ENCODE results near the gene GTF2IRD1. TPM values are rescaled to one million over a fixed set of nuclear protein-coding genes. Genes with fewer than 3 reads are reported as not detected.

Gene GTF2IRD1
- total and polyA plus RNA-seq, 2 of the 4 experiments (the other 2 are of a cell fraction) = 4.1 to 21.9 TPM

DNA sequence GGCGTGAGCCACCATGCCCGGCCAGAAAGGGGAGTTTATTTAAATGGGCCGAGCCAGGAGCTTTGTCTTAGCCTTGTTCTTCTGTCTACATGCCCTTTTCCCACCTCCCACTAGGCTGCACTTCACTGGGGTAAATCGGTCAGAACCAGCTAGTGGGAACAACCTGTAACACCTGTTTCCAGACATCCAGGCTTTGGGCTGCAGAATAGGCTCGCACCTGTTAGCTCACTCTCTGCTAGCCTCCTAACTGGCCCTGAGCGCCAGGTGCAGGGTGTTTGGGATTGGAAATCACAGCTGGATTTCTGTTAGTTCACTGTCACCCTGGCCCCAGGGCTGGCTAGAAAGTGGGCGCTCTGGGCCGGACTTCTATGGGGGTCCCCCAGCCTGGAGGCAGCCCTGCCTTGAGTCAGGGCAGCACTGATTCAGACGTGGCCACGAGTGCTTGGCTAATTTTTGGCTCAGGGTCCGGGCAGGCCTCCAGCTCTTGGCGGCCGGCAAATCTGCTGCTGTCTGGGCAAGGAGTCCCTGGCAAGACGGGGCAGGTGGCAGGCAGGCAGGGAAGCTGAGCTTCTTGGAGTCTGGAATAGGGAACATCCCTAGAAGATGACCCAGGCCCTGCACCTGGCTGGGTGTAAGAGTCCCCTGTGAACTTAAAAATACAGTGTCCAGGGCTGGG lies 48.6 kb downstream of the GTF2IRD1 start:
- H3K4me2 ChIP-seq (ENCODE audit: low read depth, low read length) = no peak overlapping the region
- intact Hi-C loops (cut with micrococcal nuclease) (no loop called here), in situ Hi-C loops (cut with MboI; ENCODE audit: low sequenced_read_pairs) (no loop called here), dilution Hi-C loops (cut with HindIII; ENCODE audit: low sequenced_read_pairs, unreplicated experiment) (no loop called here)
- H3K4me1 ChIP-seq (ENCODE audit: control insufficient read depth, insufficient read depth, low read length) = peaks cover 18% of the 10 kb centered on the region
- no peak overlapping the region for H3K27ac ChIP-seq (ENCODE audit: insufficient read depth, low read length)
- H3K36me3 ChIP-seq (ENCODE audit: control insufficient read depth, insufficient read depth, low read length) = 0 out of 2 replicates have a peak, but pooled peaks cover 3% of the 10 kb centered on the region
- H2AFZ ChIP-seq (replicated peaks; ENCODE audit: low read length, poor library complexity) = no peak overlapping the region
- no peak overlapping the region for H2BK120ac ChIP-seq (ENCODE audit: low read depth, low read length)
- DNase-seq (no peak), ATAC-seq (ENCODE audit: low read depth) (no peak)
- no peak overlapping the region for H2BK15ac ChIP-seq (ENCODE audit: low read depth, low read length)
- H3K18ac ChIP-seq (ENCODE audit: low read depth, low read length) = no peak overlapping the region
- H4K20me1 ChIP-seq (ENCODE audit: insufficient read depth, low read length) = peaks cover 53% of the 10 kb centered on the region
- no peak overlapping the region for H3K56ac ChIP-seq (ENCODE audit: extremely low read depth, insufficient read depth, low read length)
- no peak overlapping the region for H3K4ac ChIP-seq (ENCODE audit: low read depth, low read length)
- H4K5ac ChIP-seq (ENCODE audit: low read depth, low read length) = no peak overlapping the region
- 85% methylated on average over 10 of the region's 14 CpGs; no CpG with 5 or more reads in 1 of the 2 experiments for WGBS, 2 experiments (ENCODE audit: extremely low coverage in 2 of 2, insufficient read length in 1 of 2)
- ChIA-PET CTCF (interaction anchor here (0.6 kb wide), 1 partner anchor 65 kb away, joined by 3 read pairs; no protein-coding TSS in a partner anchor), POLR2A (ENCODE audit: unreplicated experiment) (no interaction called here)
- H4K91ac ChIP-seq (ENCODE audit: insufficient read depth, low read depth, low read length) = no peak overlapping the region
- no peak overlapping the region for H3K4me3 ChIP-seq (ENCODE audit: insufficient read depth, low read depth, low read length)
- no peaks in the 10 kb centered on the region for H3K9me3 ChIP-seq (ENCODE audit: control insufficient read depth, insufficient read depth, low read length)
- no peaks in the 10 kb centered on the region for H3K27me3 ChIP-seq (ENCODE audit: control insufficient read depth, insufficient read depth, low read length)
- peaks cover 21% of the 10 kb centered on the region for H3K9me1 ChIP-seq (ENCODE audit: insufficient read depth, low read length)
- TF ChIP-seq, protein P1, sequence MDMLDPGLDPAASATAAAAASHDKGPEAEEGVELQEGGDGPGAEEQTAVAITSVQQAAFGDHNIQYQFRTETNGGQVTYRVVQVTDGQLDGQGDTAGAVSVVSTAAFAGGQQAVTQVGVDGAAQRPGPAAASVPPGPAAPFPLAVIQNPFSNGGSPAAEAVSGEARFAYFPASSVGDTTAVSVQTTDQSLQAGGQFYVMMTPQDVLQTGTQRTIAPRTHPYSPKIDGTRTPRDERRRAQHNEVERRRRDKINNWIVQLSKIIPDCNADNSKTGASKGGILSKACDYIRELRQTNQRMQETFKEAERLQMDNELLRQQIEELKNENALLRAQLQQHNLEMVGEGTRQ (IDR thresholded peaks at IDR 0.05; ENCODE audit: low read depth, low read length) = no peak
- TF ChIP-seq BHLHE40 (IDR thresholded peaks at IDR 0.05; ENCODE audit: low read depth, low read length) = no peak
- TF ChIP-seq MXI1 (IDR thresholded peaks at IDR 0.05; ENCODE audit: borderline replicate concordance, low read depth, low read length) = no peak
- no peak for TF ChIP-seq SMC3 (IDR thresholded peaks at IDR 0.05; ENCODE audit: low read depth, low read length)
- TF ChIP-seq NFE2L2 (IDR thresholded peaks at IDR 0.05; ENCODE audit: low read depth, low read length) = no peak
- TF ChIP-seq CEBPB (IDR thresholded peaks at IDR 0.05; ENCODE audit: low read depth, low read length) = no peak
- TF ChIP-seq, protein P2, sequence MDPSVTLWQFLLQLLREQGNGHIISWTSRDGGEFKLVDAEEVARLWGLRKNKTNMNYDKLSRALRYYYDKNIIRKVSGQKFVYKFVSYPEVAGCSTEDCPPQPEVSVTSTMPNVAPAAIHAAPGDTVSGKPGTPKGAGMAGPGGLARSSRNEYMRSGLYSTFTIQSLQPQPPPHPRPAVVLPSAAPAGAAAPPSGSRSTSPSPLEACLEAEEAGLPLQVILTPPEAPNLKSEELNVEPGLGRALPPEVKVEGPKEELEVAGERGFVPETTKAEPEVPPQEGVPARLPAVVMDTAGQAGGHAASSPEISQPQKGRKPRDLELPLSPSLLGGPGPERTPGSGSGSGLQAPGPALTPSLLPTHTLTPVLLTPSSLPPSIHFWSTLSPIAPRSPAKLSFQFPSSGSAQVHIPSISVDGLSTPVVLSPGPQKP (IDR thresholded peaks at IDR 0.05; ENCODE audit: borderline replicate concordance, low read depth, low read length) = no peak
- TF ChIP-seq FOS (IDR thresholded peaks at IDR 0.05; ENCODE audit: low read depth, low read length) = no peak
- TF ChIP-seq CHD1 (IDR thresholded peaks at IDR 0.05; ENCODE audit: low read depth, low read length) = no peak
- TF ChIP-seq RAD21 (IDR thresholded peaks at IDR 0.05; ENCODE audit: low read length) = no peak
- no peak for TF ChIP-seq RCOR1 (IDR thresholded peaks at IDR 0.05; ENCODE audit: insufficient replicate concordance, low read length)
- no peak overlapping the region for H4K8ac ChIP-seq (ENCODE audit: low read depth in 2 of 2, low read length in 2 of 2)
- H3K14ac ChIP-seq (replicated peaks; ENCODE audit: low read depth, low read length) = no peak overlapping the region
- no TSS peak for BruUV-seq (replicated peaks)
- H3K79me1 ChIP-seq (ENCODE audit: low read depth in 1 of 2, low read length in 2 of 2) = peaks cover 31 to 85% of the 10 kb centered on the region in 2 experiments
- H2BK20ac ChIP-seq (ENCODE audit: low read depth, low read length) = no peak overlapping the region
- no peak overlapping the region for H2AK9ac ChIP-seq (replicated peaks; ENCODE audit: low read depth, low read length, poor library complexity)
- H2AK5ac ChIP-seq (ENCODE audit: low read depth, low read length) = no peak overlapping the region
- no peak overlapping the region for H3K23ac ChIP-seq (ENCODE audit: low read depth, low read length)
- H2BK5ac ChIP-seq (ENCODE audit: low read depth, low read length, poor library complexity, severe bottlenecking) = no peak overlapping the region
- H3K9ac ChIP-seq (ENCODE audit: low read depth, low read length) = no peak overlapping the region

Data from IMR-90 (cell line).